GM12878 (cell line): ENCODE data around the gene CELSR3. TPM values are rescaled to one million over a fixed set of nuclear protein-coding genes. Genes with fewer than 3 reads are reported as not detected.

ENCODE experiments used
- BMI1 ChIP-seq: fragments of 450-650 bp; IDR thresholded peaks from 2 replicates; pipeline ENCODE4 v1.6.1; 2016; ENCODE audit warnings: mild to moderate bottlenecking, moderate library complexity, borderline replicate concordance
- BRCA1 ChIP-seq: IDR thresholded peaks from 2 replicates; pipeline ENCODE4 v1.6.1; 2011; ENCODE audit warnings: low read depth, low read length, improper control_type of control experiment
- CREM ChIP-seq: IDR thresholded peaks from 2 replicates; pipeline ENCODE4 v1.6.1; 2014; ENCODE audit warnings: antibody characterized with exemption, low read depth
- E2F8 ChIP-seq: fragments of 450-650 bp; IDR thresholded peaks from 2 replicates; pipeline ENCODE4 v1.6.1; 2018; ENCODE audit warnings: mild to moderate bottlenecking, low read depth, moderate library complexity; ENCODE audit not compliant: partially characterized antibody
- EED ChIP-seq: sonication (generic); IDR thresholded peaks from 2 replicates; pipeline ENCODE4 v1.6.1; 2016; ENCODE audit warnings: antibody characterized with exemption, low read depth
- IRF4 ChIP-seq: IDR thresholded peaks from 2 replicates; pipeline ENCODE4 v1.6.1; 2011; ENCODE audit warnings: low read depth, low read length
- MXI1 ChIP-seq: fragments of 150-350 bp; IDR thresholded peaks from 2 replicates; pipeline ENCODE4 v1.6.1; 2011; ENCODE audit warnings: low read depth, mild to moderate bottlenecking, inconsistent platforms, low read length, improper control_type of control experiment
- NFXL1 ChIP-seq: fragments of 450-650 bp; IDR thresholded peaks from 2 replicates; pipeline ENCODE4 v1.6.1; 2017; ENCODE audit warnings: antibody characterized with exemption, mild to moderate bottlenecking, borderline replicate concordance
- PAX5 ChIP-seq: IDR thresholded peaks from 2 replicates; pipeline ENCODE4 v1.6.1; 2011; ENCODE audit warnings: low read depth, low read length, borderline replicate concordance
- RELB ChIP-seq: fragments of 450-650 bp; IDR thresholded peaks from 2 replicates; pipeline ENCODE4 v1.6.1; 2017; ENCODE audit warnings: low read depth, mild to moderate bottlenecking, moderate library complexity
- TCF7 ChIP-seq: IDR thresholded peaks from 2 replicates; pipeline ENCODE4 v1.6.1; 2014; ENCODE audit warnings: antibody characterized with exemption, borderline replicate concordance
- ZNF207 ChIP-seq: fragments of 450-650 bp; IDR thresholded peaks from 2 replicates; pipeline ENCODE4 v1.6.1; 2014; ENCODE audit warnings: antibody characterized with exemption, mild to moderate bottlenecking, borderline replicate concordance
- ZNF622 ChIP-seq: fragments of 450-650 bp; IDR thresholded peaks from 2 replicates; pipeline ENCODE4 v1.6.1; 2017; ENCODE audit warnings: mild to moderate bottlenecking, inconsistent platforms
- polyA plus RNA-seq, 11 experiments: library from polyadenylated mRNA; depleted of rRNA in 4 of 11; unstranded in 6 of 11; stranded (reverse) in 5 of 11; fragments of >200 nt; fragmentation: Nextera tagmentation in 4 of 11; fragmentation: Illumina TruSeq in 1 of 11; extraction: Ambion mirVana in 4 of 11; extraction: Trizol in 1 of 11; gene quantifications; 1 replicate in 1 of 11; 2 replicates in 10 of 11; pipeline versions ENCODE4 v1.2.1 to v1.2.3, GENCODE V29; 2011 to 2016; ENCODE audit warnings: inconsistent platforms in 2 of 11, missing spikeins in 2 of 11, low read depth in 1 of 11
- total RNA-seq, 4 experiments: library from RNA; depleted of rRNA in 3 of 4; stranded (reverse); fragments of >200 nt in 3 of 4; fragmentation: Illumina TruSeq in 1 of 4; extraction: Trizol in 1 of 4; gene quantifications; 2 replicates each; pipeline versions ENCODE4 v1.2.1 to v1.2.3, GENCODE V29; 2013 to 2021
- TF ChIP-seq, protein P1 (sequence below): fragments of 450-650 bp; IDR thresholded peaks from 2 replicates; pipeline ENCODE4 v1.6.1; 2016; ENCODE audit warnings: mild to moderate bottlenecking
- TF ChIP-seq, protein P2 (sequence below): IDR thresholded peaks from 2 replicates; pipeline ENCODE4 v1.6.1; 2012; ENCODE audit warnings: mild to moderate bottlenecking, low read depth, low read length
- TF ChIP-seq, protein P3 (sequence below): IDR thresholded peaks from 2 replicates; pipeline ENCODE4 v1.6.1; 2012; ENCODE audit warnings: low read depth, low read length, improper control_type of control experiment
- TF ChIP-seq, protein P4 (sequence below): fragments of 450-650 bp; conservative IDR thresholded peaks from 2 replicates; pipeline ENCODE4 v1.6.1; 2017; ENCODE audit warnings: mild to moderate bottlenecking, moderate library complexity

Gene CELSR3
- total and polyA plus RNA-seq, 10 of the 15 experiments (the other 5 are each of a cell fraction or from before 2014, with no cell fraction given) = 0.08 to 1.6 (median 0.57) TPM

GRCh38 chr3:48661501-48662144 is 1.1 kb downstream of the CELSR3 start (continued):
- TF ChIP-seq, protein P1, sequence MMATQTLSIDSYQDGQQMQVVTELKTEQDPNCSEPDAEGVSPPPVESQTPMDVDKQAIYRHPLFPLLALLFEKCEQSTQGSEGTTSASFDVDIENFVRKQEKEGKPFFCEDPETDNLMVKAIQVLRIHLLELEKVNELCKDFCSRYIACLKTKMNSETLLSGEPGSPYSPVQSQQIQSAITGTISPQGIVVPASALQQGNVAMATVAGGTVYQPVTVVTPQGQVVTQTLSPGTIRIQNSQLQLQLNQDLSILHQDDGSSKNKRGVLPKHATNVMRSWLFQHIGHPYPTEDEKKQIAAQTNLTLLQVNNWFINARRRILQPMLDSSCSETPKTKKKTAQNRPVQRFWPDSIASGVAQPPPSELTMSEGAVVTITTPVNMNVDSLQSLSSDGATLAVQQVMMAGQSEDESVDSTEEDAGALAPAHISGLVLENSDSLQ = no peak
- no peak for TF ChIP-seq NFXL1
- peak; percentile 60; the same call in 1 of the 2 replicates for TF ChIP-seq ZNF207
- peak; percentile 55 for TF ChIP-seq E2F8
- 0 out of 2 replicates have a peak, but pooled peaks have one; percentile 9 for TF ChIP-seq CREM
- TF ChIP-seq TCF7 = no peak
- TF ChIP-seq MXI1 = peak; percentile 98
- TF ChIP-seq, protein P2, sequence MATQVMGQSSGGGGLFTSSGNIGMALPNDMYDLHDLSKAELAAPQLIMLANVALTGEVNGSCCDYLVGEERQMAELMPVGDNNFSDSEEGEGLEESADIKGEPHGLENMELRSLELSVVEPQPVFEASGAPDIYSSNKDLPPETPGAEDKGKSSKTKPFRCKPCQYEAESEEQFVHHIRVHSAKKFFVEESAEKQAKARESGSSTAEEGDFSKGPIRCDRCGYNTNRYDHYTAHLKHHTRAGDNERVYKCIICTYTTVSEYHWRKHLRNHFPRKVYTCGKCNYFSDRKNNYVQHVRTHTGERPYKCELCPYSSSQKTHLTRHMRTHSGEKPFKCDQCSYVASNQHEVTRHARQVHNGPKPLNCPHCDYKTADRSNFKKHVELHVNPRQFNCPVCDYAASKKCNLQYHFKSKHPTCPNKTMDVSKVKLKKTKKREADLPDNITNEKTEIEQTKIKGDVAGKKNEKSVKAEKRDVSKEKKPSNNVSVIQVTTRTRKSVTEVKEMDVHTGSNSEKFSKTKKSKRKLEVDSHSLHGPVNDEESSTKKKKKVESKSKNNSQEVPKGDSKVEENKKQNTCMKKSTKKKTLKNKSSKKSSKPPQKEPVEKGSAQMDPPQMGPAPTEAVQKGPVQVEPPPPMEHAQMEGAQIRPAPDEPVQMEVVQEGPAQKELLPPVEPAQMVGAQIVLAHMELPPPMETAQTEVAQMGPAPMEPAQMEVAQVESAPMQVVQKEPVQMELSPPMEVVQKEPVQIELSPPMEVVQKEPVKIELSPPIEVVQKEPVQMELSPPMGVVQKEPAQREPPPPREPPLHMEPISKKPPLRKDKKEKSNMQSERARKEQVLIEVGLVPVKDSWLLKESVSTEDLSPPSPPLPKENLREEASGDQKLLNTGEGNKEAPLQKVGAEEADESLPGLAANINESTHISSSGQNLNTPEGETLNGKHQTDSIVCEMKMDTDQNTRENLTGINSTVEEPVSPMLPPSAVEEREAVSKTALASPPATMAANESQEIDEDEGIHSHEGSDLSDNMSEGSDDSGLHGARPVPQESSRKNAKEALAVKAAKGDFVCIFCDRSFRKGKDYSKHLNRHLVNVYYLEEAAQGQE = peak; percentile 100
- TF ChIP-seq BMI1 = no peak
- TF ChIP-seq BRCA1 = no peak
- no peak for TF ChIP-seq RELB
- 0 out of 2 replicates have a peak, but pooled peaks have one; percentile 46 for TF ChIP-seq IRF4
- TF ChIP-seq EED = no peak
- no peak for TF ChIP-seq ZNF622
- TF ChIP-seq, protein P3, sequence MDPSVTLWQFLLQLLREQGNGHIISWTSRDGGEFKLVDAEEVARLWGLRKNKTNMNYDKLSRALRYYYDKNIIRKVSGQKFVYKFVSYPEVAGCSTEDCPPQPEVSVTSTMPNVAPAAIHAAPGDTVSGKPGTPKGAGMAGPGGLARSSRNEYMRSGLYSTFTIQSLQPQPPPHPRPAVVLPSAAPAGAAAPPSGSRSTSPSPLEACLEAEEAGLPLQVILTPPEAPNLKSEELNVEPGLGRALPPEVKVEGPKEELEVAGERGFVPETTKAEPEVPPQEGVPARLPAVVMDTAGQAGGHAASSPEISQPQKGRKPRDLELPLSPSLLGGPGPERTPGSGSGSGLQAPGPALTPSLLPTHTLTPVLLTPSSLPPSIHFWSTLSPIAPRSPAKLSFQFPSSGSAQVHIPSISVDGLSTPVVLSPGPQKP = no peak
- TF ChIP-seq, protein P4, sequence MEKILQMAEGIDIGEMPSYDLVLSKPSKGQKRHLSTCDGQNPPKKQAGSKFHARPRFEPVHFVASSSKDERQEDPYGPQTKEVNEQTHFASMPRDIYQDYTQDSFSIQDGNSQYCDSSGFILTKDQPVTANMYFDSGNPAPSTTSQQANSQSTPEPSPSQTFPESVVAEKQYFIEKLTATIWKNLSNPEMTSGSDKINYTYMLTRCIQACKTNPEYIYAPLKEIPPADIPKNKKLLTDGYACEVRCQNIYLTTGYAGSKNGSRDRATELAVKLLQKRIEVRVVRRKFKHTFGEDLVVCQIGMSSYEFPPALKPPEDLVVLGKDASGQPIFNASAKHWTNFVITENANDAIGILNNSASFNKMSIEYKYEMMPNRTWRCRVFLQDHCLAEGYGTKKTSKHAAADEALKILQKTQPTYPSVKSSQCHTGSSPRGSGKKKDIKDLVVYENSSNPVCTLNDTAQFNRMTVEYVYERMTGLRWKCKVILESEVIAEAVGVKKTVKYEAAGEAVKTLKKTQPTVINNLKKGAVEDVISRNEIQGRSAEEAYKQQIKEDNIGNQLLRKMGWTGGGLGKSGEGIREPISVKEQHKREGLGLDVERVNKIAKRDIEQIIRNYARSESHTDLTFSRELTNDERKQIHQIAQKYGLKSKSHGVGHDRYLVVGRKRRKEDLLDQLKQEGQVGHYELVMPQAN = peak; percentile 98
- no peak for TF ChIP-seq PAX5
